ENCODE data around the gene DUSP14.

DUSP14 gene

GRCh38 chr17:37557482-37557881 lies 67.8 kb downstream of the DUSP14 start:
- Histone ChIP-seq H3K79me2 (peaks cover 4% of the 10 kb centered on the region), H3K4me2 (ENCODE audit: low read length) (no peak overlapping the region), H3K4me3 (ENCODE audit: low read depth, low read length) (no peak overlapping the region), H2AFZ (no peak overlapping the region), H3K36me3 (ENCODE audit: control insufficient read depth, insufficient read depth, low read length) (no peaks in the 10 kb centered on the region), H3K27ac (no peak overlapping the region), H3K9ac (no peak overlapping the region), H3K9me3 (ENCODE audit: control insufficient read depth, low read length) (no peaks in the 10 kb centered on the region), H3K4me1 (peaks cover 3% of the 10 kb centered on the region), H3K27me3 (ENCODE audit: control insufficient read depth, insufficient read depth, low read length) (no peaks in the 10 kb centered on the region)
- no peak for TF ChIP-seq CTCF (IDR thresholded peaks at IDR 0.05)

GRCh38 chr17:37558299-37558698 lies 68.6 kb downstream of the DUSP14 start:
- Histone ChIP-seq H3K9me3 (ENCODE audit: control insufficient read depth, low read length) (no peaks in the 10 kb centered on the region), H3K27ac (no peak overlapping the region), H2AFZ (no peak overlapping the region), H3K9ac (no peak overlapping the region), H3K36me3 (ENCODE audit: control insufficient read depth, insufficient read depth, low read length) (no peaks in the 10 kb centered on the region), H3K79me2 (peaks cover 2% of the 10 kb centered on the region), H3K4me3 (ENCODE audit: low read depth, low read length) (no peak overlapping the region), H3K27me3 (ENCODE audit: control insufficient read depth, insufficient read depth, low read length) (no peaks in the 10 kb centered on the region), H3K4me1 (no peaks in the 10 kb centered on the region), H3K4me2 (ENCODE audit: low read length) (no peak overlapping the region)
- no peak for TF ChIP-seq CTCF (IDR thresholded peaks at IDR 0.05)

GRCh38 chr17:37562016-37562745 lies 72.5 kb downstream of the DUSP14 start:
- Histone ChIP-seq H3K9ac (no peak overlapping the region), H2AFZ (no peak overlapping the region), H3K9me3 (ENCODE audit: control insufficient read depth, low read length) (no peaks in the 10 kb centered on the region), H3K36me3 (ENCODE audit: control insufficient read depth, insufficient read depth, low read length) (no peaks in the 10 kb centered on the region), H3K27me3 (ENCODE audit: control insufficient read depth, insufficient read depth, low read length) (no peaks in the 10 kb centered on the region), H3K4me1 (no peaks in the 10 kb centered on the region), H3K4me3 (ENCODE audit: low read depth, low read length) (no peak overlapping the region), H3K79me2 (peaks cover 4% of the 10 kb centered on the region), H3K4me2 (ENCODE audit: low read length) (no peak overlapping the region), H3K27ac (no peak overlapping the region)
- no peak for TF ChIP-seq CTCF (IDR thresholded peaks at IDR 0.05)

All from parathyroid adenoma (tissue), 2 donors.